Inflammatory macrophage treated with lipopolysaccharide for 1 hour (primary cell): ENCODE measurements around the gene CAT.

Experiments
- DNase-seq, 2 donors: peaks; one replicate each; pipeline ENCODE4 v3.0.0-alpha.2; 2020 to 2022

CAT gene

DNA sequence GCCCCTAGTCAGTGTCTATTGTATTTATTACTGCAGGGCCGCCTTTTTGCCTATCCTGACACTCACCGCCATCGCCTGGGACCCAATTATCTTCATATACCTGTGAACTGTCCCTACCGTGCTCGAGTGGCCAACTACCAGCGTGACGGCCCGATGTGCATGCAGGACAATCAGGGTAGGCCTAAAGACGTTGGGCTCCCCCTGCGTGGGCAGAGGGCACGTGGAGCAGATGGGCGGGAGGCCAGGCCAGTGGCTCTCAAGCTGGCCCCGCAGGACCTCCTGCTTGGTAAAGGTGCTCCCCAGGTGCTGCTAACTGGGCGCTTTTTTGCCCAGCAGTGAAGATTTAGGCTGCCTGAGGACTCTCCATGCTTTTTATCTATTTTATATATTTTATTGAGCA lies 22.5 kb downstream of the CAT start:
- DNase-seq = no peak

DNA sequence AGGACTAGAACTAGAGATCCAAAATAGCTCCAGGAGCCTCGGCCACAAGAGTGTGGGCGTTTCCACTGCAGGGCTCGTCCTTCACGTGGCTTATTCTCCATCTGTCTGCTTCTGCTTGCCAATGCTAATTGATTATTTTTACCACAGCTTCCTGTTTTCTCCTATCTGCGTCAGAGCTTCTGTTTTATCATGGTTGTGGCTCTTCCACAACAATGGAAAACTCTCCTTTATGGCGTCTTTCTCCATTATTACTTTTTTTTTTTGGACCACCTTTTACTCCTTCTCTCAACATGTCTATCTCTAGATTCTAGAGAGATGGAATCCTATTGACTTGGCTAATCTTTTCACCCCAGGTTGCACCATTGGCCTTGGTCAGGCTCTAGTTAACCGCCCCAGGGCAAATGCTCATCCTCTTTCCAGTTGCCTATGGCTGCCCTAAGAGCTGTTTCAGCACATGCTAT lies 25.9 kb downstream of the CAT start:
- peak; percentile 26 to 44 for DNase-seq

GRCh38 chr11:34466802-34467488 lies 28.2 kb downstream of the CAT start:
- DNase-seq = no peak

GRCh38 chr11:34468209-34468841 lies 29.6 kb downstream of the CAT start:
- DNase-seq = peak; percentile 43 to 72

GRCh38 chr11:34473603-34474169 lies 35.0 kb downstream of the CAT start:
- no peak for DNase-seq

GRCh38 chr11:34475656-34476055 lies 36.9 kb downstream of the CAT start:
- no peak for DNase-seq

DNA sequence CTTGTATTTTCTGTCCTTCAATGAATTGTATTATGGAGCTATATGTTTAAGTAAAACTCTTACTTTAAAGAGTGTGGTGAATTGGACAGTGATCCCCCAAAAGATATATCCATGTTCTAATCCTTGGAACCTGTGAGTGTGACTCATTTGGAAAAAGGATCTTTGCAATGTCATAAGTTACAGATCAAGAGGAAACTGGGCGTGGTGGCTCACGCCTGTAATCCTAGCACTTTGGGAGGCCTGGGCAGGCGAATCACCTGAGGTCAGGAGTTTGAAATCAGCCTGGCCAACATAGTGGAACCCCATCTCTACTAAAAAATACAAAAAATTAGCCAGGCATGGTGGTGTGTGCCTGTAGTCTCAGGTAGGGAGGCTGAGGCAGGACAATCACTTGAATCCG lies 38.1 kb downstream of the CAT start:
- DNase-seq = no peak

- no peak for DNase-seq
Observed at GRCh38 chr11:34478845-34479663, 40.3 kb downstream of the CAT start.

GRCh38 chr11:34480314-34480713 lies 41.6 kb downstream of the CAT start:
- DNase-seq = no peak

GRCh38 chr11:34481307-34481706 lies 42.6 kb downstream of the CAT start:
- DNase-seq = no peak

DNA sequence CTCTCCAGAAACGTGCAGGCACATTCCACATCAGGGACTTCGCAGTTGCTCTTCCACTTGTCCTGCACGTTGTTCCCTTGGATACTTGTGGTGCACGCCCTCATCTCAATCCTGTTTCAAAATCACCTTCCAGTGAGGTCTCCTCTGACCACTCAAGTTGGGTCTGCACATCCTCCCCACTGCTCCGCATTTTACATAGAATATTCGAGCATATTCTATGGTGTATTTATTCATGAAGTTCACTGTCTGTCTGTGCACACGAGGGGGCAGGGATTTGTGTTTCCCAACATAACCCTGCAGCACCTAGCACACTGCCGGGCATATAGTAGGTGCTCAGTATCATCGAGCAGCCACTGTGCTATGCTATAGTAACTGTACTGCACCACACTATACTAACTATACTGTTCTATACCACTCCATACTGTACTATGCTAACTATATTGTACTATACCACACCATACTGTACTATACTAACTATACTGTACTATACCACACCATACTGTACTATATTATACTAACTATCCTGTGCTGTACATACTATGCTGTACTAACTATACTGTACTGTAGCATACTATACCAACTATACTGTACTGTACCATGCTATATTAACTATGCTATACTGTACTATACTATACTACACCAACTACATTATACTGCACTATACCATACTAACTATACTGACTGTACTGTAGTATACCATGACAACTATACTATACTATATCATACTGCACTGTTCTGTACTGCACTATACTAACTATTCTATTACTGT lies 44.6 kb downstream of the CAT start:
- DNase-seq = no peak

DNA sequence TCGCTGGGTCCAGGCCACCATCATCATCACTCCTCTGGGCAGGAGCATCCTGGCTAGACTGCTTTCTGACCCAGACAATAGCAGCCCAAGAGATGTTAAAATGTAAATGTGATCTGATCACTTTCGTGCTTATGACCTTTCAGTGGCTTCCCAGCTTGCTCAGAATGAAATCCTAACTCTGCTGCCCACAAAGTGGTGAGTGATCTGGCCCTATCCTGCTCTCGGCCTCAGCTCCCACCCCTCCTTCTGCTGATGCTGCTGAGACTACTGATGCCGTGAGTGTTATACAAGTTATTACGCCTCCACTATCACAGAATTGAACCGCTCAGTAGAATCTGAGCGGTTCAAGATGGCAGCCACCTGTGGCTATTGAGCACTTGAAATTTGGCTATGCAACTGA lies 48.7 kb downstream of the CAT start:
- DNase-seq = no peak

GRCh38 chr11:34488855-34489557 lies 50.3 kb downstream of the CAT start:
- DNase-seq = no peak

DNA sequence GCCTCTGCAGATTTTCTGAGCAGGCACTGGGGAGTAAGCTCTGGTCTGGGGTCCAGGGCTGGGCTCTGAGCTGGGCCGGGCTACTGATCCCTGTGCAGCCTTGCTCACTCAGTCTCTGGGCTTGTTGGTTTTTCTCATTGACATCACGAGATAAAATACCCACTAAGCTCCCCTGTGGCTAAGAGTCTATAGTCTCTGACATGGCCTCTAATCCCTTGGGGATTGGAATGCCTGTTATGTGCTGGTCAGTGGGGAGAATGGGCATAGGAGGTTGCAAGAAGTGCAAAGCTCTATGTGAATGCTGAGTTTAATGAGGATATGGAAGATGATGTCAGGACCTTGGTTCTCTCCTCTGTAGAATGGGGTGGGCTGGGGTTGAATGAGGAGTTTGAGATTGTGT lies 51.6 kb downstream of the CAT start:
- DNase-seq = no peak

DNA sequence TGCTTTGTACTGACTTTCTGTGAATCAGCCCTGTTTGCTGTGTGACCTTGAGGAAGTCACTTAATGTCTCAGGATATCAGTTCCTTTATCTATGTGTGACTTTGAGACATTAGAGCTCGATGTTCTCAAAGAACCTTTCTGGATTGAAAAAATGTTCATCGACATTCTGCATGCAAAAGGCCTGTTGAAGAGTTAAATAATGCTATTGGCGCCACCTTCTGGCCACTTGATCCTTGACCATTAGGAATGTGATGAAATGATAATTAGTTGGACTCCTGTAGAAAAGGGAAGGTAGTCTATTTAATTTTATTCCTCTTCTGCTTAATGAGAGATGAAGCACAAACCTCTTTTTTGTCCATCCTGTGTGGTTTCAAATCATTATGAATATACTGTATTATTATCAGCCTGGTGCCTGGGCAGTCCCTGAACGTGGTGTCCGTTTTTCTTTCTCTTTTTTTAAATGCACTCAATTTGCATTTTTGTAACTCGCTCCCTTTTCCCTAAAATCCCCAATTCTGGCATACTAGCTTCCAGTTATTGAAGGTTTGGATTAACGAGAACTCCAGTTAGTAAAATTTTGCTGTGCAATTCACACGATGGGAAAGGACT lies 54.2 kb downstream of the CAT start:
- DNase-seq = peak; percentile 50 to 89

GRCh38 chr11:34493468-34493867 lies 54.7 kb downstream of the CAT start:
- DNase-seq = no peak

DNA sequence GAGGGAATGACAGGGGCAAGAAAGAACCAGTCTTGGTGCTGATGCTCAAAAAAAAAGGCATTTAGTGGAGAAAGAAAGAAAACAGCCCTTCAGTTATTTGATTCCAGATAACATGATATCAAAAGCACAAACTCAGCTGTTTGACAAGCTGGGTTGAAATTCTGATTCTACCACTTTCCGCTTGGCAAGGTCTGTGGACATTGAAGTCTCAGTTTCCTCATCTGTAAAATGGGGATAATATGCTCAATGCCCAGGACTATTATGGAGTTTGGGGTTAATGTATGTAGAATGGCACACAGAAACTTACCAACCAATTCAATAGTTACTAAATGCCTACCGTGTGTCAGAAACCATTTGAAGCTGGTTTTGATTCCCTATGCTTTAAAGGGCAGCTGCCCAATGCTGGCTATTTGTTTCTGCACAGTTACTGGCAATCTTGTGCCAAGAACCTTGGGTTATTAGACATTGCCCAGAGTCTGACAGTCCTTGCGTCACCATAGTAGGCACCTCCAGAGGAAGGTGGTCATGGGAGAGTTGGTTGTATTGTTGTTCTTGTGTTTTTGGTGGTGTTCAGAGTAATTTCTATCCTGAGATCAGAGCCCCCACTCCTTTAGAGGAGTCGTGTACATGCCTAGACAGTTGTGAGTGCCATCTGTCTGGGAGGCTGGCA lies 55.3 kb downstream of the CAT start:
- DNase-seq = no peak

GRCh38 chr11:34495239-34495723 lies 56.5 kb downstream of the CAT start:
- no peak for DNase-seq

DNA sequence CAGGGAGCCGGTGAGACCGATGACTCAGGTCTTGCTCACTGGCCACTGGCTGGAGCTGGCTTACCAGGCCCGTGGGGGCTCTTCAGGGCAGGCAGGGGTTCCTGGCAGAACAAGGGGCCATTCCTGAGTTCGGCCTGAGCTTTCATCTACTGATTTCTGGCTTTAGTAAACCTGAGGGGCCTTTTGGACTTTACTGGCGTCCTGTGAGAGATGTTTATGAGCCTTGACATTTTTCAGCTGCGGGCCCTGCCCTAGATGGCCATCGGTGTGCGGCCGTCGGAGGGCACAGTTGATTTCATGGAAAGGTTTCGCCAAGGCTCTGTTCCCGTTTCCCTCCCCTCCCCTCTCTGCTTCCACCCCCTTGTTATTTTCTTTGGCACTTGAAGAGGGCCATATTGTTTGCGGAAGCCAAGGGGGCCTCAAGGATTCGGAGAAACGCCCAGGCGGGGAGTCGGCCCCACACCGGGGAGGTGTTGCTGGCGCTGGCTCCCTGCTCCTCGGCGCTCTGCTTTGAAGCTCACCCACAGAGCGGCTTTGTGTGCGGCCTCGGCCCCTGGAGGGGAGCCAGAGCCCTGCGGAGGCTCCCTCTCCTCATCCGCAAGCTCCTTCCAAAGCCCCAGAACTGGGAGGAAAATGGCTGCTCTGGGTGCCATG lies 57.1 kb downstream of the CAT start:
- DNase-seq = no peak
